Loucy (cell line): Measurements from ENCODE around the gene CTDSP2.

Experiments
- H2AFZ ChIP-seq: fragments of 200-600 bp; sonication (generic); 2 replicates; pipeline ENCODE4 v1.6.0; 2016; ENCODE audit warnings: antibody characterized with exemption, mild to moderate bottlenecking, low read length, moderate library complexity
- H3F3A ChIP-seq: fragments of 200-600 bp; 2 replicates; pipeline ENCODE4 v1.6.0; 2016; ENCODE audit warnings: antibody characterized with exemption, low read depth, mild to moderate bottlenecking
- H3K27me3 ChIP-seq: fragments of 200-600 bp; sonication (generic); 2 replicates; pipeline ENCODE4 v1.6.1; 2014; ENCODE audit warnings: low read length, mild to moderate bottlenecking; ENCODE audit not compliant: insufficient read depth, poor library complexity, severe bottlenecking
- H3K36me3 ChIP-seq: fragments of 200-600 bp; sonication (generic); 2 replicates; pipeline ENCODE4 v1.6.1; 2016; ENCODE audit warnings: low read length; ENCODE audit not compliant: insufficient read depth
- H3K4me1 ChIP-seq: fragments of 200-600 bp; sonication (generic); 2 replicates; pipeline ENCODE4 v1.5.1; 2014; ENCODE audit warnings: low read length, mild to moderate bottlenecking; ENCODE audit not compliant: insufficient read depth, poor library complexity, severe bottlenecking
- H3K4me2 ChIP-seq: fragments of 200-600 bp; sonication (generic); 2 replicates; pipeline ENCODE4 v1.6.0; 2014; ENCODE audit warnings: antibody characterized with exemption, low read length, low read depth, mild to moderate bottlenecking; ENCODE audit not compliant: poor library complexity, severe bottlenecking
- H3K4me3 ChIP-seq: fragments of 200-600 bp; sonication (generic); 2 replicates; pipeline ENCODE4 v1.5.1; 2014; ENCODE audit warnings: low read length, mild to moderate bottlenecking, mixed read lengths; ENCODE audit not compliant: poor library complexity, severe bottlenecking
- H3K79me2 ChIP-seq: fragments of 200-600 bp; sonication (generic); 2 replicates; pipeline ENCODE4 v1.6.1; 2014; ENCODE audit warnings: low read length; ENCODE audit not compliant: insufficient read depth
- H3K9ac ChIP-seq: fragments of 200-600 bp; sonication (generic); 2 replicates; pipeline ENCODE4 v1.6.0; 2014; ENCODE audit warnings: mild to moderate bottlenecking, low read depth, low read length, moderate library complexity; ENCODE audit not compliant: poor library complexity, severe bottlenecking
- H3K9me2 ChIP-seq: fragments of 200-600 bp; sonication (generic); replicated peaks from 2 replicates; pipeline ENCODE4 v1.6.1; 2016; ENCODE audit warnings: low read depth, low read length, mixed read lengths
- H3K9me3 ChIP-seq: fragments of 200-600 bp; sonication (generic); 2 replicates; pipeline ENCODE4 v1.6.1; 2014; ENCODE audit warnings: mild to moderate bottlenecking, antibody characterized with exemption, low read length, low read depth; ENCODE audit not compliant: insufficient read depth
- H4K20me1 ChIP-seq: fragments of 200-600 bp; sonication (generic); 2 replicates; pipeline ENCODE4 v1.6.0; 2014; ENCODE audit warnings: antibody characterized with exemption, low read length, mild to moderate bottlenecking; ENCODE audit not compliant: insufficient read depth, poor library complexity, severe bottlenecking
- CTCF ChIP-seq: fragments of 200-600 bp; sonication (generic); conservative IDR thresholded peaks from 2 replicates; pipeline ENCODE4 v1.5.1; 2014; ENCODE audit warnings: mild to moderate bottlenecking, antibody characterized with exemption, low read length
- EZH2phosphoT487 ChIP-seq: fragments of 200-600 bp; IDR thresholded peaks from 2 replicates; pipeline ENCODE4 v1.6.1; 2018; ENCODE audit warnings: antibody characterized with exemption, mild to moderate bottlenecking, moderate library complexity, borderline replicate concordance

CTDSP2 gene

DNA sequence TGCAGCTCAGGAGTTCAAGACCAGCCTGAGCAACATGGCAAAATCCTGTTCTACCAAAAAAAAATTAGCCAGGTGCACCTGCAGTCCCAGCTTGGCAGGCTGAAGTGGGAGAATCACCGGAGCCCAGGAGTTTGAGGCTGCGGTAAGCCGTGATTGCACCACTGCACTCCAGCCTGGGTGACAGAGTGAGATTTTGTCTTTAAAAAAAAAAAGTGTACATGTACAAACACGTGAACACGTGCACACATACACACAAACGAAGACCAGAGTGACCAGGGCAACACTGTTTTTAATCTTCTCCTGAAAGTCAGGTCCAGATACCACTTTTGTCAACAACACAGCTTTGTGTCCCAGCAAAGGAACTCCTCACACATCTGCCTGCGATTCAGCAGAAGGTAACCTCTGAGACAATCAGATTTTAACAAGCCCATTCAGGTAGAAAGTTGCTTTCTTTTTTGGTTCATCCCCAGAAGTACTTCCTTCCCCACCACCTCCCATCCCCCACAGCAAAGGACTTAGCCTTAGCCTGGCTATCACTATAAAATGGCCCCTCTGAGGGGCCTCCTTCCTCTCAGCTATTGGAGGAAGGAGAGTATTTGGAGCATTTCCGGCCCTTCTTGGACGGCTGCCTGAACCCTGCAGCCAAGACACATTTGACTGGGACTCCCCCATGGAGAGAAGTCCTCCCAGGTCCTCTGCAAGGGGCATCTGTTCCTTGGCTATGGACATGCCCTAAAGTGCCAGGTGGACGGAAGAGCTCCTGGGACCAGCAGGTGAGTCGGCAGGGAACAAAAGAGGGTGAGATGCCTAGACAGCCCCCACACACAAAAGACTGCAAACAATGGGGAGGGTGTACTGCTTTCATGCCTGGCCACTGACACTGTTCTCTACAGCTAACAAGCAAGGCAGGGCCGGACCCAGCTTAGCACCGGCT, 9.8 kb downstream of the CTDSP2 start:
- no peaks in the 10 kb centered on the region for H3K36me3 ChIP-seq
- peaks cover 85% of the 10 kb centered on the region for H3K4me1 ChIP-seq
- TF ChIP-seq CTCF (no peak), EZH2phosphoT487 (no peak)
- no peaks in the 10 kb centered on the region for H3K9me2 ChIP-seq
- peak overlapping the region; percentile 86 for H3K4me2 ChIP-seq
- H3F3A ChIP-seq, result peaks cover 6% of the 10 kb centered on the region
- peak overlapping the region; percentile 76 for H3K9ac ChIP-seq
- peaks cover 96% of the 10 kb centered on the region for H3K79me2 ChIP-seq
- peaks cover 59% of the 10 kb centered on the region for H4K20me1 ChIP-seq
- H3K4me3 ChIP-seq, result peak overlapping the region; percentile 71
- no peaks in the 10 kb centered on the region for H3K27me3 ChIP-seq
- H3K9me3 ChIP-seq, result no peaks in the 10 kb centered on the region
- no peak overlapping the region for H2AFZ ChIP-seq

GRCh38 chr12:57835366-57836288, 10.9 kb downstream of the CTDSP2 start:
- H3K27me3 ChIP-seq, result no peaks in the 10 kb centered on the region
- H3F3A ChIP-seq, result peaks cover 6% of the 10 kb centered on the region
- H3K79me2 ChIP-seq, result peaks cover 96% of the 10 kb centered on the region
- no peak overlapping the region for H2AFZ ChIP-seq
- no peaks in the 10 kb centered on the region for H3K36me3 ChIP-seq
- TF ChIP-seq CTCF (no peak), EZH2phosphoT487 (no peak)
- H3K9ac ChIP-seq, result peak overlapping the region; percentile 76
- H3K4me2 ChIP-seq, result peak overlapping the region; percentile 86
- H3K4me3 ChIP-seq, result peak overlapping the region; percentile 71
- H3K4me1 ChIP-seq, result peaks cover 80% of the 10 kb centered on the region
- no peaks in the 10 kb centered on the region for H3K9me3 ChIP-seq
- peaks cover 54% of the 10 kb centered on the region for H4K20me1 ChIP-seq
- no peaks in the 10 kb centered on the region for H3K9me2 ChIP-seq

DNA sequence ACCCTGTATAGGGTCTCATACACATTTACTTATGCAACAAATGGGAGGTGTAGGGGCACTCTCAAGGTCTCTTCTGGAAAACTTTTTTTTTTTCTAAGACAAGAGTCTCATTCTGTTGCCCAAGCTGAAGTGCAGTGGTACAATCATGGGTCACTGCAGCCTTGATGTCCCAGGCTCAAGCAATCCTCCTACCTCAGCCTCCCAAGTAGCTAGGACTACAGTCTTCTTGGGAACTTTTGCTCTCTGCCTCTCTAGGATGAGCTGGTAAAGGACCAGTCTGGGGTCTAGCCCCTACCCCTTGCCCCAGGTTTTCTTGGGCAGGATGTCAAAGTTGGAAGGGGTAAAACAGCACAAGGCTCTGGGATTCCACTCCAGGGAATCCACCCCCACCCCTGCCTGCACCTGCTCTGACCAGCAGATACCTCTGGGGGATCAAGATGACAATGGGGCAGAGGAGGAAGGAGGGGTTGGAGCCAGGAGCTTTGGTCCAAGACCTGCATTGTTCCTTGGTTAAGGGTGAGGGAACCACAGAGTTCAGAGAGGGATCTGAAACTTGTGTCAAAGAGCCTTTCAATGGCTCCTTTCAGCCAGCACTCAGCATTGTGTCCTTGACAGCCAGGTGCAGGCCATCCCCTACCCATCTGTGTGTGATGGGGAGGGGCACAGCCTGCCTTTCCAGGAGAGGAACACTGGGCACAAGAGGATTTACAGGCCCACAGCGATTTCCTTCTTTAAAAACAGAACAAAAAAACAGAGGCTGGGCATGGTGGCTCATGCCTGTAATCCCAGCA, 12.2 kb downstream of the CTDSP2 start:
- Histone ChIP-seq H3K4me2 (peak overlapping the region; percentile 18), H2AFZ (no peak overlapping the region), H3K4me1 (peaks cover 69% of the 10 kb centered on the region), H3K36me3 (peaks cover 4% of the 10 kb centered on the region; the same call in 1 of the 2 replicates), H3K4me3 (no peak overlapping the region), H3K27me3 (no peaks in the 10 kb centered on the region), H3F3A (peaks cover 6% of the 10 kb centered on the region), H3K9me2 (no peaks in the 10 kb centered on the region), H3K79me2 (peaks cover 96% of the 10 kb centered on the region), H3K9me3 (no peaks in the 10 kb centered on the region), H3K9ac (peak overlapping the region; percentile 31), H4K20me1 (peaks cover 43% of the 10 kb centered on the region)
- TF ChIP-seq EZH2phosphoT487 (no peak), CTCF (no peak)
